Liver (tissue), 9 donors: ENCODE measurements around the gene NF2. TPM values are rescaled to one million over a fixed set of nuclear protein-coding genes. Genes with fewer than 3 reads are reported as not detected.
A peak's percentile ranks its signal among the peaks of the same experiment; 100 is the strongest.

Source experiments
- DNase-seq: peaks from one replicate; pipeline ENCODE4 v3.0.0-alpha.2; 2017; ENCODE audit warnings: low spot score
- H3K27ac ChIP-seq, 2 donors: one replicate each; pipeline ENCODE4 v1.7.0; 2013; ENCODE audit warnings: inconsistent platforms in 2 of 2, low read length in 2 of 2, control low read depth in 1 of 2, low read depth in 1 of 2, mild to moderate bottlenecking in 1 of 2
- H3K27me3 ChIP-seq, 4 donors: one replicate each; pipeline versions ENCODE4 v1.6.1 to v1.7.0; 2013; ENCODE audit warnings: low read length in 3 of 4, inconsistent platforms in 1 of 4, mild to moderate bottlenecking in 1 of 4, moderate library complexity in 1 of 4; ENCODE audit not compliant: control insufficient read depth in 4 of 4, insufficient read depth in 4 of 4
- H3K36me3 ChIP-seq, 4 donors: one replicate each; pipeline versions ENCODE4 v1.6.1 to v1.7.0; 2013; ENCODE audit warnings: low read length in 3 of 4, mild to moderate bottlenecking in 3 of 4, low read depth in 1 of 4, moderate library complexity in 1 of 4; ENCODE audit not compliant: control insufficient read depth in 4 of 4, insufficient read depth in 3 of 4
- H3K4me1 ChIP-seq, 4 donors: one replicate each; pipeline versions ENCODE4 v1.6.1 to v1.7.0; 2013; ENCODE audit warnings: low read length in 3 of 4, mild to moderate bottlenecking in 3 of 4, moderate library complexity in 1 of 4; ENCODE audit not compliant: control insufficient read depth in 4 of 4, insufficient read depth in 4 of 4
- H3K4me3 ChIP-seq, 3 donors: one replicate each; pipeline versions ENCODE4 v1.6.1 to v1.7.0; 2013; ENCODE audit warnings: low read length in 3 of 3, control low read depth in 1 of 3, low read depth in 1 of 3, mild to moderate bottlenecking in 1 of 3
- H3K9ac ChIP-seq, 2 donors: one replicate each; pipeline ENCODE4 v1.7.0; 2013; ENCODE audit warnings: low read length in 2 of 2, mild to moderate bottlenecking in 2 of 2, moderate library complexity in 2 of 2, control low read depth in 1 of 2, low read depth in 1 of 2
- H3K9me3 ChIP-seq, 4 donors: one replicate each; pipeline versions ENCODE4 v1.6.1 to v1.7.0; 2013; ENCODE audit warnings: low read length in 3 of 4; ENCODE audit not compliant: control insufficient read depth in 4 of 4
- ATF3 ChIP-seq: IDR thresholded peaks from 2 replicates; pipeline ENCODE4 v1.6.1; 2016; ENCODE audit warnings: antibody characterized with exemption
- CTCF ChIP-seq: fragments of 150-350 bp; IDR thresholded peaks from 2 replicates; pipeline ENCODE4 v1.5.1; 2017; ENCODE audit warnings: improper control_type of control experiment, low read depth, low read length; ENCODE audit not compliant: missing input control
- EGR1 ChIP-seq, 2 donors: IDR thresholded peaks; 2 replicates each; pipeline ENCODE4 v1.6.1; 2016 to 2018; ENCODE audit warnings: antibody characterized with exemption in 2 of 2, low read depth in 2 of 2
- FOXA1 ChIP-seq: IDR thresholded peaks from 2 replicates; pipeline ENCODE4 v1.6.1; 2016; ENCODE audit warnings: antibody characterized with exemption
- FOXA2 ChIP-seq: IDR thresholded peaks from 2 replicates; pipeline ENCODE4 v1.6.1; 2016; ENCODE audit warnings: antibody characterized with exemption
- GABPA ChIP-seq, 2 donors: IDR thresholded peaks in 1 of 2; conservative IDR thresholded peaks in 1 of 2; 2 replicates each; pipeline ENCODE4 v1.6.1; 2016; ENCODE audit warnings: antibody characterized with exemption in 2 of 2, mild to moderate bottlenecking in 1 of 2, moderate library complexity in 1 of 2
- HNF4A ChIP-seq, 2 donors: conservative IDR thresholded peaks; 2 replicates each; pipeline ENCODE4 v1.6.1; 2016; ENCODE audit warnings: antibody characterized with exemption in 2 of 2, mild to moderate bottlenecking in 2 of 2
- JUND ChIP-seq, 2 donors: IDR thresholded peaks; 2 replicates each; pipeline ENCODE4 v1.6.1; 2016; ENCODE audit warnings: antibody characterized with exemption in 2 of 2
- MAX ChIP-seq: IDR thresholded peaks from 2 replicates; pipeline ENCODE4 v1.6.1; 2016; ENCODE audit warnings: antibody characterized with exemption
- RAD21 ChIP-seq, 2 donors: IDR thresholded peaks; 2 replicates each; pipeline ENCODE4 v1.6.1; 2016; ENCODE audit warnings: antibody characterized with exemption in 2 of 2, mild to moderate bottlenecking in 2 of 2
- REST ChIP-seq: IDR thresholded peaks from 2 replicates; pipeline ENCODE4 v1.6.1; 2016; ENCODE audit warnings: antibody characterized with exemption, mild to moderate bottlenecking
- RXRA ChIP-seq, 2 donors: IDR thresholded peaks; 2 replicates each; pipeline ENCODE4 v1.6.1; 2017 to 2018; ENCODE audit warnings: antibody characterized with exemption in 2 of 2, mild to moderate bottlenecking in 1 of 2
- SP1 ChIP-seq: IDR thresholded peaks from 2 replicates; pipeline ENCODE4 v1.6.1; 2018; ENCODE audit warnings: antibody characterized with exemption, mild to moderate bottlenecking
- YY1 ChIP-seq: IDR thresholded peaks from 2 replicates; pipeline ENCODE4 v1.6.1; 2016; ENCODE audit warnings: antibody characterized with exemption, mild to moderate bottlenecking
- ZBTB33 ChIP-seq: IDR thresholded peaks from 2 replicates; pipeline ENCODE4 v1.6.1; 2016; ENCODE audit warnings: antibody characterized with exemption
- WGBS: extraction: QIAGEN DNeasy Blood & Tissue Kit; methylation state at CpG from one replicate; pipeline ENCODE4 v1.1.7; 2013; 5-methylcytosine and 5-hydroxymethylcytosine counted together
- polyA plus RNA-seq, 2 donors: library from polyadenylated mRNA; stranded (reverse) in 1 of 2; unstranded in 1 of 2; fragments of 200-250 nt in 1 of 2; fragments of >200 nt in 1 of 2; fragmentation: Nextera tagmentation in 1 of 2; extraction: Ambion mirVana in 1 of 2; gene quantifications; one replicate each; pipeline versions ENCODE4 v1.2.1 to v1.2.3, GENCODE V29; 2013 to 2015
- total RNA-seq, 2 donors: library from RNA; depleted of rRNA; stranded (reverse); fragments of >200 nt; gene quantifications; one replicate each; pipeline ENCODE4 v1.2.3, GENCODE V29; 2014
- donor health status: healthy.
- donor health status: healthy.
- donor health status: healthy.
- donor health status: healthy.
- donor health status: healthy.

NF2 gene
- 10 to 100 TPM; 14.1 to 25.2 TPM for total RNA-seq
- 1 to 10 TPM; 6.2 to 8.4 TPM for polyA plus RNA-seq

GRCh38 chr22:29603358-29604075 is at the start of gene NF2:
Gene NF2, plus strand, starts transcription at chr22:29603633. Its CDS starts 366 bp downstream, at chr22:29603999.
- H3K27ac ChIP-seq: peak within 1 kb of the TSS; percentile 79 to 95
- peak; percentile 52 for TF ChIP-seq YY1
- TF ChIP-seq SP1: peak; percentile 97
- peak; percentile 24 for TF ChIP-seq FOXA1
- TF ChIP-seq CTCF: no peak
- TF ChIP-seq EGR1 (IDR thresholded peaks at IDR 0.05; ENCODE audit: low read depth in 2 of 2): peak; percentile 34 to 38
- no peak for TF ChIP-seq ZBTB33
- peak; percentile 47 for TF ChIP-seq REST
- TF ChIP-seq MAX: no peak
- TF ChIP-seq ATF3: peak; percentile 34
- TF ChIP-seq HNF4A (conservative IDR thresholded peaks at IDR 0.05): peak in 1 of 2 donors; percentile 17
- peak; percentile 77 to 82 for TF ChIP-seq JUND (IDR thresholded peaks at IDR 0.05)
- TF ChIP-seq FOXA2: peak; percentile 36
- TF ChIP-seq RXRA (IDR thresholded peaks at IDR 0.05): no peak
- peak in 1 of 2 donors; percentile 18 for TF ChIP-seq RAD21 (IDR thresholded peaks at IDR 0.05)
- peak; percentile 31 to 78 for TF ChIP-seq GABPA (IDR thresholded peaks at IDR 0.05 in 1 of 2, conservative IDR thresholded peaks at IDR 0.05 in 1 of 2)
- WGBS: under 1% methylated on average over 74 of the region's 74 CpGs
- peak within 1 kb of the TSS; percentile 84 to 94 (median 87) for H3K4me3 ChIP-seq
- no peaks in the 10 kb centered on the region for H3K9me3 ChIP-seq
- H3K4me1 ChIP-seq: peaks cover 1 to 13% (median 10%) of the 10 kb centered on the region in 4 donors
- peak; percentile 96 for DNase-seq
- H3K27me3 ChIP-seq: no peaks in the 10 kb centered on the region
- H3K9ac ChIP-seq: peak within 1 kb of the TSS; percentile 77 to 92
- no peaks in the 10 kb centered on the region for H3K36me3 ChIP-seq
